Suprapubic skin (tissue), 4 donors: Measurements from ENCODE around the gene USP2.

Experiments used
- EP300 ChIP-seq: sonication (generic); formaldehyde crosslinking; IDR thresholded peaks from one replicate; pipeline ENCODE4 v1.6.1; 2017; ENCODE audit warnings: antibody characterized with exemption
- POLR2A ChIP-seq, 2 donors: fragments of 450-650 bp; IDR thresholded peaks; one replicate each; pipeline ENCODE4 v1.6.1; 2017; ENCODE audit warnings: antibody characterized with exemption in 2 of 2, mild to moderate bottlenecking in 2 of 2, moderate library complexity in 2 of 2
- POLR2AphosphoS5 ChIP-seq, 3 donors: sonication (generic); formaldehyde crosslinking; IDR thresholded peaks; one replicate each; pipeline ENCODE4 v1.6.1; 2017; ENCODE audit warnings: antibody characterized with exemption in 3 of 3
- TF ChIP-seq, protein P1 (sequence below), 2 donors: fragments of 200-600 bp in 1 of 2; fragments of 450-650 bp in 1 of 2; sonication (generic) in 1 of 2; IDR thresholded peaks; one replicate each; pipeline ENCODE4 v1.5.1; 2016 to 2019; ENCODE audit warnings: antibody characterized with exemption in 2 of 2, mild to moderate bottlenecking in 1 of 2, moderate library complexity in 1 of 2

DNA sequence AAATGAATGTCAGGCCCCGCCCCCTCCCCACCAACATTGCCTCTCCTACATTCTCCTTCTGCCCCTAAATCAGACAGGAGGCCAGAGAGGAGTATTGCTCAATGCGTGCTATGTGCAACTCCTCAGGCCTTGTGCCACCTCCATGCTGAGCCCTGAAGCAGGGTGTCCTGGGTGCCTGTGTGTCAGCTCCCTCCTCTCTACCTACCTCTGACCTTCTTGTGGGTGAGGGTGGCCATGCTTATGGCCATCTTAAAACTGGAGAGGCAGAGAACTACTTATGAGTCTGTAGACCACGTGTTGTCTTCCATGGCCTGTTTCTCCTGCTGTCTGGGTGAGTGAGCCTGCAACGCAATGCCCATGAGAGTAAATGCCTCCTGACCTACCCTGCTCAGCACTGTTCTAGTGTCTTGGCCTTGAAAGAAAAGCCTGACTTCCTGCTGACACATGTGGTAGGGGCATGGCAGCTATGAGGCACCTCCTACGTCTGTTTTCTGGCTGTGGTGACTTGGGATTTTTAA lies 75.1 kb downstream of the USP2 start:
- TF ChIP-seq, protein P1, sequence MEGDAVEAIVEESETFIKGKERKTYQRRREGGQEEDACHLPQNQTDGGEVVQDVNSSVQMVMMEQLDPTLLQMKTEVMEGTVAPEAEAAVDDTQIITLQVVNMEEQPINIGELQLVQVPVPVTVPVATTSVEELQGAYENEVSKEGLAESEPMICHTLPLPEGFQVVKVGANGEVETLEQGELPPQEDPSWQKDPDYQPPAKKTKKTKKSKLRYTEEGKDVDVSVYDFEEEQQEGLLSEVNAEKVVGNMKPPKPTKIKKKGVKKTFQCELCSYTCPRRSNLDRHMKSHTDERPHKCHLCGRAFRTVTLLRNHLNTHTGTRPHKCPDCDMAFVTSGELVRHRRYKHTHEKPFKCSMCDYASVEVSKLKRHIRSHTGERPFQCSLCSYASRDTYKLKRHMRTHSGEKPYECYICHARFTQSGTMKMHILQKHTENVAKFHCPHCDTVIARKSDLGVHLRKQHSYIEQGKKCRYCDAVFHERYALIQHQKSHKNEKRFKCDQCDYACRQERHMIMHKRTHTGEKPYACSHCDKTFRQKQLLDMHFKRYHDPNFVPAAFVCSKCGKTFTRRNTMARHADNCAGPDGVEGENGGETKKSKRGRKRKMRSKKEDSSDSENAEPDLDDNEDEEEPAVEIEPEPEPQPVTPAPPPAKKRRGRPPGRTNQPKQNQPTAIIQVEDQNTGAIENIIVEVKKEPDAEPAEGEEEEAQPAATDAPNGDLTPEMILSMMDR (IDR thresholded peaks at IDR 0.05), result no peak
- TF ChIP-seq EP300 (no peak), POLR2A (IDR thresholded peaks at IDR 0.05) (no peak), POLR2AphosphoS5 (IDR thresholded peaks at IDR 0.05) (peak in 1 of 3 donors; percentile 17)
